HG03432 (cell line): ENCODE measurements around the gene PNMA8A.
"Not testable (repeated sequence)": the region's sequence is repeated elsewhere in the genome, so short reads cannot be mapped to it uniquely, and the experiment has no call there.

Source experiments
- ATAC-seq: cut with Tn5 transposase; IDR thresholded peaks from one replicate; pipeline ENCODE4 v1.9.1; 2021; ENCODE audit warnings: mild to moderate bottlenecking, moderate library complexity; ENCODE audit not compliant: unreplicated experiment

Gene PNMA8A, protein sequence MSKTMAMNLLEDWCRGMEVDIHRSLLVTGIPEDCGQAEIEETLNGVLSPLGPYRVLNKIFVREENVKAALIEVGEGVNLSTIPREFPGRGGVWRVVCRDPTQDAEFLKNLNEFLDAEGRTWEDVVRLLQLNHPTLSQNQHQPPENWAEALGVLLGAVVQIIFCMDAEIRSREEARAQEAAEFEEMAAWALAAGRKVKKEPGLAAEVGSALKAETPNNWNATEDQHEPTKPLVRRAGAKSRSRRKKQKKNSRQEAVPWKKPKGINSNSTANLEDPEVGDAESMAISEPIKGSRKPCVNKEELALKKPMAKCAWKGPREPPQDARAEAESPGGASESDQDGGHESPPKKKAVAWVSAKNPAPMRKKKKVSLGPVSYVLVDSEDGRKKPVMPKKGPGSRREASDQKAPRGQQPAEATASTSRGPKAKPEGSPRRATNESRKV

DNA sequence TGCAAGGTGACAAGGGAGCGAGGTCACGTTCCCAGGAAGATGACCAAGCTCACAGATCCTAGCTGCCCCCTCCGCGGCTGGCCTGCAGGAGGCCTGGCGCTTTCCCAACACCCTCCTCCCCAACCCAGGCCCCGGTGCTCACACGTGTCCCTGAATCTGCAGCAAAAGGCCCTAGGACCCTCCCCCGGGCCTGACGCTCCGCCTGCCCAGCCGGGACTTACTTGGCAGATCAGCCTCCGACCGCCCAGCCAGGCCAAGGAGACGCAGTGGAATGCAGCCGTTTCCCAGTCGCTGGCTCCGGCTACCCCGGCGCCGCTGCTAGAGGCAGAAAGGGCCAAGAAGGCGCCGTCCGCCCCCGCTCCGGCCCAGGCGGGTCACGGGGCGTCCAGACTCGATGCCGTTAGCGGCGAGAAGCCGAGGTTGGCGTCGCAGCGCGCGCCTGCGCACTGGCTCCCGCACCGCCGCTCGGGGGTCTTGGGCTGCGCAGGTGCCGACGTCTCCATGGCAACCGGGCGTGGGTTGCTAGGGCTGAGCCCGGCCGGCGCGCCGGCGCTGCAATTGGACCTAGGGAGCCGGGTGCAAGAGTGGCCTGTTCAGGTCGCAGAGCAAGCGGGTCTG is at the start of gene PNMA8A:
TSS of gene PNMA8A (minus strand) at position 448 of the 618 bp plus-strand sequence. CDS start 528 bp downstream, outside the sequence.
- ATAC-seq = no peak

DNA sequence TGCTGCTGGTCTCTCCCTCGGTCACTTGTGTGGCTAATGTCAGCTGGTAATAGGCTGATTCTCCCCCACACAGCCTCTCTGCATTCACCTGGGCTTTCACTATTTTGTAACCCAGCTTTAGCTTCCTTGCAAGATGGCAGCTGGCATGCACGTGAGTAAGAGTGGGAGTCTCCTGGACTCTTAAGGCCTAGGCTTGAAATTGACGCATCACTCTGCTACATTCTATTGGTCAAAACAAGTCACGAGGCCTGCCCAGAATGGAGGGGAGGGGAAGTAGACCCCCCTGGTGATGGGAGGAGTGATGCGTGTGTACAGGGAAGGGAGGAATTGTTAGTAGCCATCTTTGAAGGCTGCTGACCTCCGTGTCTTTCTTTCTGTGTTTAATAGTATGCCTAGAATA is 49.3 kb upstream of the PNMA8A start:
- ATAC-seq = no peak

DNA sequence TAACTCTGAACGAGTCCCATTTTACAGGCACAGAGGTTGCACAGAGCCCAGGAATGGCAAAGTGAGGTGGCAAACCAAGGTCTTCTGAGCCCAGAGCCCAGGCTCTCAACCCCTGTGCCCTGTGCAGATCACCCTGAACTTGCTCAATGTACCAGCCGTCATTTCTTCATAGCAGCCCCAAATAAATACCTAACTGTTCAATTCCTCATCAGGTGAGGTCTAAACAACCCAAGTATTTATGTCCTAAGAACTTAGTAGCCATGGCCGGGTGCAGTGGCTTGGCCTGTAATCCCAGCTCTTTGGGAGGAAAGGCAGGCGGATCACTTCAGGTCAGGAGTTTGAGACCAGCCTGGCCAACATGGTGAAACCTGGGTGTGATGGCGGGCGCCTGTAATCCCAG is 46.1 kb upstream of the PNMA8A start:
- ATAC-seq = no peak

DNA sequence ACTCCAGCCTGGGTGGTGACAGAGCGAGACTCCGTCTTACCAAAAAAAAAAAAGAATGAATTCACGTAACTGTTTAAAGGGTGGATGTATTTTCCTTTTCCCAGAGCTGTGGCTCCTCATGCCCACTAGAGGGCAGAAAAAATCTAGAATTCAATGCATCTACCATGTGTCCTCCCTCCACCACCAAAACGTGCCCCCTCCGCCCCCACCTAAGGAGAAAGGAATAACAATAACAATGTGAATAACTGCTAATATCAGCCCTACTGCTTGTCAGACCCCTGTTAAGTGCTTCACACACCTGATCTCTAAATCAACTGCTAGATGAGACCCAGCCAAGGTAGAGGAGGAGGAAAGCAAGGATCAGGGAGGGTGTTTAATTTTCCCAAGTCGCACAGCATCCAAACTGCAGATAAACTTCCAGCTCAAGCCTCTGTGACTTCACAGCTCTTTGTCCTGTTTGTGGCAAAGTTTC is 44.6 kb upstream of the PNMA8A start:
- ATAC-seq = no peak

DNA sequence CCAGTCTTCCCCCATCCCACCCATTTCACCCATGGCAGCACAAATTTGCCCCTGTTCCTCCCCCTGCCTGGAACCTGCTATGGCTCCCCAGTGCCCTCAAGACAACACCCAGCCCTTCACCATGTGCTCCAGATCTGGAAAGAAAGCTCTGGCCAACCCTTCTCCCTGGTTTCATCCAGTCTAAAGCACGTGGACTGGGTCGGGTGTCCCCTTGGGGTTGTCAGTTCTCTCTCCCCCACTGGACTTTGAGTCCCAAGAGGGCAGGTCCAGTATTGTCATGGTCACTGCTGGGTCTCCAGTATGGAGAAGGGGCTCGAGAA is 43.9 kb upstream of the PNMA8A start:
- no peak for ATAC-seq

DNA sequence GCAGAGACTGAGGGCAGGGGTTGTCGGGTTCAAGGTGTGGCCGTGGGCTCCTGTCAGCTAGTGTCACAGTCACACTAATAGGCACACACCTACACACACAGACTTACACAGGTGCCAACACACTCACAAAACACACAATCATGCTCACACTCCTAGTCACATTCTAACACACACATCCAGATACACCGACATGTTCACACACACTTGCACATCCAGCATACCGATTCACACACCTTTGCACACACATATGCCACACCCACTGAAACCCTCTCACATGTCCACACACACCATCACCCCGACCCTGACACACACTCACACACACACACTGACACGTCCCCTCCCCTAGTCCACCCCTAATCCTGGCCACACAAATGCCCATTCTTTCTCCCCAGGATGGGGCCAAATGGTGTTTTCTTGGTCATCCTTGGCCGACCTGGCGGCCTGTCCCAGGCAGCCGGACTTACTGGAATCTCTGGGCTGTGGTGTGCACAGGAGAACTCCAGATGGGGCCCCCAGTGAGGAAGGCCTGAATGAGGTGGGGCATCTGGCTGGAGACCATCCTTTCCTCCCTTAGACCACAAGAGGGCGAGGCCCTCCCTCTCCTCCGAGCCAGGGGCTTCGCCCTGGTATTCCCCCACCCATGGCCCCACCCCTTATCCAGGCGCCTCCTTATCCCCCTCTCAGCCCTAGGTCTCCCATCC is 43.4 kb upstream of the PNMA8A start:
- no peak for ATAC-seq

DNA sequence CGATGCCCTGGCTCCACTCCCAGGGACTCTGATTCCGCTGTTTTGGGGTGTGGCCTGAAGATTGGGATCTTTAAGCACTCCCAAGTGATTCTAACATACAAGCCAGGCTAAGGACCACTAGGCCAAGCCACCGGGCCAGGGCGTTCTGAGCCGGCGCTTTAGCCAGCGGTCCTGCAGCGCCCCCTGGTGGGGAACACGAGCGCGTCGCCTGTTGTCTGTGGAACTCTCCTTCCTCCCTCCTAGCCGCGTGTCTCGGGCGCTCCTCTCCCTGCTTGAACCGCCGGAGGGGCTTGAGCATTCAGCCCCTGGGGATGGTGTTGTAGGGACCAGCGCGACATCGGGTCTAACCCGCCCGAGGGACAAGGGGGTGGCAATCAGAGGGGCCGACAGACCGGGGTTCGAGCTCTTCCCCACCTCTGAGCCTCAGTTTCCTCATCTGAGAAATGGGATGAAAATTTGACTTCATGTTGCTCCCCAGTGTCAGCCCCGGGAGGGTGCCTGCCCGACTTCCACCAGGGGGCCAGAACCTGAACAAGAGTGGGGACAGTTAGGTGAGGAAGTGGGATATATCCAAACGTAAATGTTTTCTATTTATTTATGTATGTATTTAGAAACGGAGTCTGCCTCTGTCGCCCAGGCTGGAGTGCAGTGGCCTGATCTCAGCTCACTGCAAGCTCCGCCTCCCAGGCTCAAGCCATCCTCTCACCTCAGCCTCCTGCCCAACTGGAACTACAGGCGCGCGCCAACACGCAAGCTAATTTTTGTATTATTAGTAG is 42.3 kb upstream of the PNMA8A start:
- no peak for ATAC-seq

DNA sequence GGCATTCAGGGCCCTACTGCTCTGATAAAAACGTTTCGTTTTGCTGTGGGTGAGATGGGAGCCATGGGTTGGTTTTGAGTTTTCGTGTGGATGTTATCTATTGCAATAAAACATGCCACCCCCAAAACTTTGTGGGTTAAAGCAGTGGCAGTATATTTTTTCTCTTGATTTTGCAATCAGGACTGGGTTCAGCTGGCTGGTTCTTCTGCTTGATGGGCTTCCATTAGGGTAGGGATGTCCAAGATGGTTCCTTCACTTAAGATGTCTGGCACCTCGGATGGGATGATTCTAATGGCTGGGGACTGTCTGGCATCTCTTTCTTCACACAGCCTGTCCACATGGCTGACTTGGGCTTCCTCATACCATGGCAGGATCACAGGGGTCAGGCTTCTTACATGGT is 39.9 kb upstream of the PNMA8A start:
- no peak for ATAC-seq

DNA sequence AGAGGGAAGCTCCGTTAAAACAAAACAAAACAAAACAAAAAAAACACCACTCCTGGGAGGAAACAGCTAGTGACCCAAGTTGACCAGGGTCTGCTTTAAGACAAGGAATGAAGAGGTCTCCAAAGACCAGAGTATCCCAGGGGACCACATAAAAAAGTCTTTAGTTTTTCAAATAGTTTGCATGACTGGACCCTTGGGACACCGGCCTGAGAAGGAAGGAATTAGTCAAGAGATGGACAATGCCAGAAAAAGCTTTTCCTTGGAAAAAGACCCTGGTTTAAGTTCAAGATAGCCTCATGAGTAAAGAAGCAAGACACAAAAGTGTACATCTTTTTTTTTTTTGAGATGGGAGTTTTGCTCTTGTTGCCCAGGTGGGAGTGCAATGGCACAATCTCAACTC is 36.8 kb upstream of the PNMA8A start:
- no peak for ATAC-seq

DNA sequence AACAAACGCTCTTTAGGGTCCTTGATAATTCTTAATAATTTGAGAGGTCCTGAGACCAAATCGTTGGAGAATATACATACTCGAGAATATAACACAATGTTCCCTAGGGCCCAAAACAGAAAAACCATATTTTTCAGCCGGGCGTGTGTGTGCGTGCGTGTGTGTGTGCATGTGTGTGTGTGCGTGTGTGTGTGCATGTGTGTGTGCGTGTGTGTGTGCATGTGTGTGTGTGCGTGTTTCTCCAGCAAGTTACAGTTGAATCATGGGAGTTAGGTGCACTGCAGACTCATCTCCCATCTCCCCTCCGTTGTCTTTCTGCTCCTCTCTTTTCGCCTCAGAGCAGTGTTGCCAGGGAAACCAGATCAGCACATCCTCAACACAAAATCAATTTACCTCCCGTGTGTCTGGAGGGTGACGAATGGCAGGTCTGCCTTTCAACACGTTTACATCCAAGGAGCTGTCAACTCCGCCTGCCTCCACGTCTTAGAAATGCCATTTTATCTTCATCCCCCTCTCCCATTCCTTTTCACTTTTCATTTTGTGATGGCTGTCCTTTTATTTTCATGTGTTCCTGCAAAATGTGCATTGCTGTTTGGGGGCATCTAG is 32.6 kb upstream of the PNMA8A start:
- no peak for ATAC-seq

DNA sequence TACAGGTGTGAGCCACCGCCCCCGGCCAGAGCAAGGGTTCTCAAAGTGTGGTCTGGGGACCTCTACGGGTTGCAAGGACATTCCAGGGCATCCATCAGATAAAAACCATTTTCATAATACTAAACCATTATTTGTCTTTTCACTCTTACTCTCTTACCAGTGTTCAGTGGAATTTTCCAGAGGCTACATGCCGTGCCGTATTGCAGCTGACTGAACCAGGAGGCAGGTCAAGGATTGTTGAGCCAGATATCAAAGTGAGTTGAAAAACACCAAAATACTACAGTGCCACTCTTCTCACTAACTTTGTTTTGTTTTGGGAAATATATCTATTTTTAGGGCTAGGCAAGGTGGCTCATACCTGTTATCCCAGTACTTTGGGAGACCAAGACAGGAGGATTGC is 31.5 kb upstream of the PNMA8A start:
- no peak for ATAC-seq

DNA sequence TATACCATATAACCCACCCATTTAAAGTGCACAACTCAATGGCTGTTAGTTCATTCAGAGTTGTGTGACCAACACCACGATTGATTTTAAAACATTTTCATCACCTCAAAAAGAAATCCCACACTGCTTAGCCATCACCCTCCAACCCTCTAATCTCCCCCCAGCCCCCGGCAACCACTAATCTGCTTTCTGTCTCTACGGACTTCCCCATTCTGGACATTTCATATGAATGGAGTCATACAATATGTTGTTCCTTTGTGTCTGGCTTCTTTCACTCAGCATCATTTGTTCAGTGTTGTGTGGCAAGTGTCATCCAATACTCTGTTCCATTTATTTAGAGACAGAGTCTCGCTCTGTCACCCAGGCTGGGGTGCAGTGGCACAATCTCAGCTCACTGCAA is 28.3 kb upstream of the PNMA8A start:
- ATAC-seq = no peak

DNA sequence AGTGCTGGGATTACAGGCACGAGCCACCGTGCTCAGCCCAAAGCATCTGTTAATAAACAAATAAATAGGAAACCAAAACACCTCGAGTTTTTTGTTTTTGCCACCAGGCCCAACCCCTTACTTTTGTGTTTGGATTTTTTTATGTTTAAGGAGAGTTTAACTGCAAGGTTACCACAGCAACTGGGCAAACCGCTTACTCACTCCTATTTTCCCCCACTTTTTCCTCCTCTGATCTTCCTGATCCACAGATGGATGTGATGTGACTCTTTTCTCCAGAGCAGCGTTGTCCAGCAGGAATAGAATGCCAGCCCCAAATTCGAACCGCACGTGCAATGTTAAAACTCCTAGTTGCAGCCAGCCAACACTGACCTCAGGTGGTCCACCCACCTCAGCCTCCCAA is 26.4 kb upstream of the PNMA8A start:
- no peak for ATAC-seq

DNA sequence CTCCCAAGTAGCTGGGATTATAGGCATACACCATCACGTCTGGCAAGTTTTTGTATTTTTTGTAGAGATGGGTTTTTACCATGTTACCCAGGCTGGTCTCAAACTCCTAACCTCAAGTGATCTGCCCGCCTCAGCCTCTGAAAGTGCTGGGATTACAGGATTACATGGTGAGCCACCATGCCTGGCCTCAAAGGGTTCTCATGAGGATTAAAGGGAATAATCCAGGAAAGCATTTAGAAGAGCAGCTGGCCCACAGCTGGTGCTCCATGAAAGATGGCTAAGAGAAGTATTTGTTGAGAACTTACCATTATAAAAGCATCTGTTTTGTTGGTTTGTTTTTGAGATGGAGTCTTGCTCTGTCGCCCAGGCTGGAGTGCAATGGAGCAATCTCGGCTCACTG is 25.5 kb upstream of the PNMA8A start:
- not testable (repeated sequence) for ATAC-seq

DNA sequence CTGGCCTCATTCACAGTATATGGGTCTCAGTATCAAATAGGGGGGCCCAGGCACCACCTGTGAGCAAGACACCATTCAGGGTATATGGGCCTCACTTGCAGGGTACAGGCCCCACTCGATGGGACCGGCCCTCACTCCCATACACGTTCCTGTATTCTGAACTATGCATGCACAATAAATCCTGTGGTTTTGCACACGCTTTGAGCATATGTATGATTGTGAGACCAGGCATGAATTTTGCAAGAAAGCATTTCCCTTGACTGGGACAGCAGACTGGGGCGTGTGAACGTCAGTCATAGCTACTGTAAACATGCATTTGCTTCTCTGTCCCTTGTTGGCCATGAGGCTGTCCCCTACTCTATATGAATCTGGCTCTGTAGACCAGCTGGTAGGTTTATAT is 24.9 kb upstream of the PNMA8A start:
- no peak for ATAC-seq

DNA sequence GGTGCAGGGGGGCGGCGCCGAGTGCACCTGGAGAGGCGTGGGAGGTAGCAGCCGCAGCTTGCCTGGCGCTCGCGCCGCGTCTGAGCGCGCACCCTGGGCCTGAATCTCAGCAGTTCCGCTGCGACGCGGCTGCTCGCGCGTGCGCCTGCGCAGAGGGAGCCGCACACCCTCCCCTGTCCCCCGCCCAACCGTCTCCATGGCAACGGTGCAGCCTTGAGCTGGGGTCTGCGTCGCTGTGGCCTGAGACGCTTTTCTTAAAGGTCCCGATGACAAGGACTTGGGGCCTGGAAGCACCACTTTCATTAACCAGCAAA is 24.4 kb upstream of the PNMA8A start, which contains the start of gene PNMA8B:
TSS of gene PNMA8B (minus strand) at position 82 of the 314 bp plus-strand sequence. CDS start 402 bp downstream, outside the sequence.
- ATAC-seq = no peak

DNA sequence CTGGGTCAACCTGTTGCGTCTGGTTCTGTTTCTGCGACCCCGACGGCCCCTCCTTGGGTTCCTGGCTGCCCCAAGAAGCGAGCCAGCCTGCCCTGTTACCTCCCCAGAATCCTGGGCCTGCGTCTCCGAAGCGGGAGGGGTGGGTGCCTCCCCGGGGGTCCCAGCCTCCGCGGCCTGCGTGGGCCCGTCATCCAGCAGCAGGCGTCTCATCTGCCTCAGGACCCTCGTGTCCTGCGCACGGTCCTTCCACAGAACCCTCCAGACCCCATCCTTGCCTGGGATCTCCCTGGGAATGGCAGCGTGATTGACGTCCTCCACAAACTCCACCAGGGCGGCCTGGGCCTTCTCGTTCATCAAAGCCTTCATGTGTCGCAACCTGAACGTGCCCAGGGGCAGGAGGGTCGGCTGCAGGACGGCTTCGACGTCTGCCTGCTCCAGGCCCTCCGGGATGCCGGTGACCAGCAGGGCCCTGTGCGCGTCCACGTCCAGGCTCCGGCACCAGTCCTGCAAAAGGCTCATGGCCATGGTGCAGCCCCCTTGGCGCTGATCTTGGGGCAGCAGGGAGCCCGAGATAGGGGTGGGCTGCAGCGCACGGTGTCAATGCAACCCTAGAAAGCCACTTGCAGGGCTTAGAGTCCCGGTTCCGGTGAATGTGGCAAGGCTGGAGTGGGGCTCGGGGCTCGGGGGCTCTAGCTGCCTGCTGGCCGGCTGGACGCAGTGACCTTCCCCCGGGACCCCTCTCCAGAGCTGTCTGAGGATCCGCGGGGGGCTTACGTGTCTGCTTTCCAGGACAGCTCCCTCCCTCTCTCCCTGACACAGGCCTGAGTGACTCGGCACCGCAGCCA is 23.8 kb upstream of the PNMA8A start:
- no peak for ATAC-seq

DNA sequence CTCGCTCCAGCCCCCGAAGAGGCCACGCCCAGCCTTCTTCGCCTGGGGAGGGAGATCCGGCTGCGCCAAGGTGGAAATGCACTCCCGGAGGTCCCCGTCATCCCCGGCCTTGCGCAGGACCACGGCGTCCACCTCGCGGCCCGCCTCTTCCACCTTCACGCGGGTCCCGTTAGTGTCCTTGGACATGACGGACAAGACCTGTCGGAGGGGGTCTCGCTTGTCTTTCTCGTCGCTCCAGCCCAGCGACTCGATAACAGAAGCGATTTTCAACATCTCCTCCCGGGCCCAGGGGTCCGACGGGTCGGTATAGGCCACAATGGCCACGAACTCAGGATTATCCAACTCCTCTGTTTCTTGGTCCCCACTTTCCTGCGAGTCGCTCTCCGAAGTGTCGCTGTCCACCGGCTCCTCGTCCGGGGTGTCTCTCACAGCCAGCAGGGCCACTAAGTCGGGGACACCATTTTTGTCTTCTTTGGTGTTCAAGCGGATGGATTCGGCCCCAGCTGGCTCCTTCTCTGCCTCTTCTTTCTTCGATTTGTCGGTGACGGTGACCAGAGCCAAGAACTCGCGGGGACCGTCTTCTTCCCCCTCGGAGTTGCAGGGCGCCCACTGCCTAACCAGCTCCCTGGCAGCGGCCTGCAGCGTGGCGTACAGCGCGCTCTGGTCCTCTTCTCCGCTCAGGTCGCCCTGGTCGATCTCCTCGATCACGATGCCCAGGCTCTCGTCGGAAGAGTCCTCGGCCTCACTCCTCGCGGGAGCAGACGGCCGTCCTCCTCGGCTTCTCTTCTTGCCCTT is 23.0 kb upstream of the PNMA8A start:
- no peak for ATAC-seq
